Cardiac fibroblast (primary cell): Measurements from ENCODE around the gene DPF3.

Experiments
- DNase-seq, 2 donors: peaks; one replicate each; pipeline versions ENCODE4 v3.0.0 to v3.0.0-alpha.2; 2010; ENCODE audit warnings: low read depth in 2 of 2
- H3K4me3 ChIP-seq, 2 donors: replicated peaks in 1 of 2; 1 replicate in 1 of 2; 2 replicates in 1 of 2; pipeline ENCODE4 v1.5.1; 2011; ENCODE audit warnings: low read depth in 2 of 2, low read length in 2 of 2, mild to moderate bottlenecking in 2 of 2, moderate library complexity in 1 of 2
- CTCF ChIP-seq: IDR thresholded peaks from one replicate; pipeline ENCODE4 v1.5.1; 2011; ENCODE audit warnings: low read depth, mild to moderate bottlenecking, low read length, inconsistent platforms

DPF3 gene

GRCh38 chr14:72638021-72638420, 255.9 kb downstream of the DPF3 start:
- TF ChIP-seq CTCF, result no peak
- H3K4me3 ChIP-seq, result no peak overlapping the region
- peak; percentile 61 to 79 for DNase-seq

GRCh38 chr14:72636871-72637270, 257.0 kb downstream of the DPF3 start:
- H3K4me3 ChIP-seq, result no peak overlapping the region
- TF ChIP-seq CTCF, result no peak
- DNase-seq, result no peak

GRCh38 chr14:72636094-72636493, 257.8 kb downstream of the DPF3 start:
- no peak for DNase-seq
- TF ChIP-seq CTCF, result no peak
- no peak overlapping the region for H3K4me3 ChIP-seq

- DNase-seq, result no peak
- H3K4me3 ChIP-seq, result no peak overlapping the region
- no peak for TF ChIP-seq CTCF
Observed at GRCh38 chr14:72634691-72635616, 258.9 kb downstream of the DPF3 start.

- DNase-seq, result no peak
- no peak overlapping the region for H3K4me3 ChIP-seq
- no peak for TF ChIP-seq CTCF
Observed at GRCh38 chr14:72633551-72633950, 260.4 kb downstream of the DPF3 start.

- H3K4me3 ChIP-seq, result no peak overlapping the region
- no peak for DNase-seq
- TF ChIP-seq CTCF, result no peak
Observed at GRCh38 chr14:72632727-72633126, 261.2 kb downstream of the DPF3 start.

- no peak for TF ChIP-seq CTCF
- DNase-seq, result no peak
- H3K4me3 ChIP-seq, result no peak overlapping the region
Observed at GRCh38 chr14:72631401-72631800, 262.5 kb downstream of the DPF3 start.
